HEK293 (cell line): ENCODE data around the gene CA10.

Experiments
- CTCF ChIA-PET: fragments of 350-600 bp; formaldehyde crosslinking; extraction: SDS; loops from one replicate; lab custom pipeline; 2021; ENCODE audit warnings: antibody characterized with exemption; lab: Yijun Ruan, JAX
- POLR2A ChIA-PET: fragments of 300-600 bp; formaldehyde crosslinking; extraction: SDS; loops from one replicate; lab custom pipeline; 2020; ENCODE audit warnings: antibody characterized with exemption, inconsistent platforms; lab: Yijun Ruan, JAX
- H3K27ac ChIP-seq: fragments of 200-500 bp; sonication (Bioruptor generic); 2 replicates; pipeline ENCODE4 v1.5.1; 2014; ENCODE audit warnings: low read depth, low read length, control low read depth, inconsistent platforms; ENCODE audit errors: extremely low read depth
- H3K36me3 ChIP-seq, 2 experiments: fragments of 200-500 bp in 1 of 2; sonication (Bioruptor generic) in 1 of 2; 1 replicate in 1 of 2; 2 replicates in 1 of 2; pipeline ENCODE4 v1.5.1; 2014 to 2017; ENCODE audit warnings: inconsistent platforms in 2 of 2, low read length in 2 of 2; ENCODE audit not compliant: control insufficient read depth in 2 of 2, insufficient read depth in 1 of 2
- H3K4me1 ChIP-seq: fragments of 200-500 bp; sonication (Bioruptor generic); 2 replicates; pipeline ENCODE4 v1.5.1; 2014; ENCODE audit warnings: mild to moderate bottlenecking, low read length, inconsistent platforms; ENCODE audit not compliant: control insufficient read depth, insufficient read depth
- H3K4me3 ChIP-seq: 2 replicates; pipeline ENCODE4 v1.5.1; 2011; ENCODE audit warnings: low read depth, mild to moderate bottlenecking, control low read depth, low read length, moderate library complexity
- H3K9me3 ChIP-seq: fragments of 200-500 bp; sonication (Bioruptor generic); 2 replicates; pipeline ENCODE4 v1.5.1; 2014; ENCODE audit warnings: low read depth, low read length, inconsistent platforms; ENCODE audit not compliant: control insufficient read depth, insufficient read depth
- GLIS1 ChIP-seq: fragments of 450-650 bp; formaldehyde crosslinking; IDR thresholded peaks from 2 replicates; pipeline ENCODE4 v1.5.1; 2016; ENCODE audit warnings: missing biosample characterization, missing genetic modification characterization
- OVOL3 ChIP-seq: fragments of 450-650 bp; formaldehyde crosslinking; IDR thresholded peaks from 2 replicates; pipeline ENCODE4 v1.5.1; 2016; ENCODE audit warnings: missing biosample characterization, missing genetic modification characterization
- ZBTB17 ChIP-seq: fragments of 450-650 bp; formaldehyde crosslinking; IDR thresholded peaks from 2 replicates; pipeline ENCODE4 v1.5.1; 2016; ENCODE audit warnings: missing biosample characterization, missing genetic modification characterization
- ZNF146 ChIP-seq: fragments of 450-650 bp; formaldehyde crosslinking; IDR thresholded peaks from 2 replicates; pipeline ENCODE4 v1.5.1; 2016; ENCODE audit warnings: missing biosample characterization, missing genetic modification characterization
- ZNF174 ChIP-seq: fragments of 450-650 bp; formaldehyde crosslinking; IDR thresholded peaks from 2 replicates; pipeline ENCODE4 v1.5.0; 2017; ENCODE audit warnings: missing biosample characterization, mild to moderate bottlenecking, missing genetic modification characterization
- ZNF19 ChIP-seq: fragments of 450-650 bp; formaldehyde crosslinking; IDR thresholded peaks from 2 replicates; pipeline ENCODE4; 2016; ENCODE audit warnings: missing biosample characterization, missing genetic modification characterization, low read depth
- ZNF341 ChIP-seq: fragments of 450-650 bp; formaldehyde crosslinking; IDR thresholded peaks from 2 replicates; pipeline ENCODE4; 2016; ENCODE audit warnings: low read depth, missing biosample characterization, missing genetic modification characterization
- ZNF426 ChIP-seq: fragments of 450-650 bp; formaldehyde crosslinking; IDR thresholded peaks from 2 replicates; pipeline ENCODE4 v1.5.1; 2017; ENCODE audit warnings: missing biosample characterization, missing genetic modification characterization, mild to moderate bottlenecking, inconsistent platforms, moderate library complexity
- ZNF433 ChIP-seq: fragments of 450-650 bp; formaldehyde crosslinking; IDR thresholded peaks from 2 replicates; pipeline ENCODE4 v1.5.1; 2016; ENCODE audit warnings: missing biosample characterization, missing genetic modification characterization, low read depth
- ZNF473 ChIP-seq: fragments of 450-650 bp; formaldehyde crosslinking; IDR thresholded peaks from 2 replicates; pipeline ENCODE4 v1.5.1; 2017; ENCODE audit warnings: missing biosample characterization, missing genetic modification characterization
- ZNF549 ChIP-seq: fragments of 450-650 bp; IDR thresholded peaks from 2 replicates; pipeline ENCODE4 v1.5.1; 2018; ENCODE audit warnings: missing biosample characterization, missing genetic modification characterization, mild to moderate bottlenecking, inconsistent platforms, moderate library complexity
- ZNF555 ChIP-seq: fragments of 450-650 bp; formaldehyde crosslinking; conservative IDR thresholded peaks from 2 replicates; pipeline ENCODE4 v1.5.1; 2017; ENCODE audit warnings: missing biosample characterization, mild to moderate bottlenecking, missing genetic modification characterization, inconsistent platforms
- ZNF561 ChIP-seq: fragments of 450-650 bp; IDR thresholded peaks from 2 replicates; pipeline ENCODE4 v1.5.1; 2018; ENCODE audit warnings: missing biosample characterization, missing genetic modification characterization, borderline replicate concordance
- ZNF585B ChIP-seq: fragments of 450-650 bp; formaldehyde crosslinking; IDR thresholded peaks from 2 replicates; pipeline ENCODE4 v1.5.1; 2016; ENCODE audit warnings: missing biosample characterization, missing genetic modification characterization
- ZNF596 ChIP-seq: fragments of 450-650 bp; IDR thresholded peaks from 2 replicates; pipeline ENCODE4 v1.5.0; 2018; ENCODE audit warnings: missing biosample characterization, mild to moderate bottlenecking, missing genetic modification characterization, moderate library complexity
- TF ChIP-seq, protein P1 (sequence below): fragments of 450-650 bp; formaldehyde crosslinking; IDR thresholded peaks from 2 replicates; pipeline ENCODE4 v1.5.1; 2016; ENCODE audit warnings: missing biosample characterization, missing genetic modification characterization
- TF ChIP-seq, protein P2 (sequence below): fragments of 450-650 bp; formaldehyde crosslinking; IDR thresholded peaks from 2 replicates; pipeline ENCODE4 v1.5.0; 2017; ENCODE audit warnings: missing biosample characterization, missing genetic modification characterization, borderline replicate concordance
- TF ChIP-seq, protein P3 (sequence below): fragments of 450-650 bp; formaldehyde crosslinking; IDR thresholded peaks from 2 replicates; pipeline ENCODE4 v1.5.1; 2016; ENCODE audit warnings: missing biosample characterization, missing genetic modification characterization
- TF ChIP-seq, protein P4 (sequence below): sonication (generic); formaldehyde crosslinking; IDR thresholded peaks from 2 replicates; pipeline ENCODE4 v1.8.1; 2022; ENCODE audit warnings: mild to moderate bottlenecking, moderate library complexity, missing genetic modification reagents
- TF ChIP-seq, protein P5 (sequence below): fragments of 450-650 bp; formaldehyde crosslinking; IDR thresholded peaks from 2 replicates; pipeline ENCODE4 v1.5.1; 2016; ENCODE audit warnings: missing biosample characterization, missing genetic modification characterization
- TF ChIP-seq, protein P6 (sequence below): fragments of 450-650 bp; formaldehyde crosslinking; IDR thresholded peaks from 2 replicates; pipeline ENCODE4 v1.5.1; 2016; ENCODE audit warnings: missing biosample characterization, missing genetic modification characterization

Gene CA10

DNA sequence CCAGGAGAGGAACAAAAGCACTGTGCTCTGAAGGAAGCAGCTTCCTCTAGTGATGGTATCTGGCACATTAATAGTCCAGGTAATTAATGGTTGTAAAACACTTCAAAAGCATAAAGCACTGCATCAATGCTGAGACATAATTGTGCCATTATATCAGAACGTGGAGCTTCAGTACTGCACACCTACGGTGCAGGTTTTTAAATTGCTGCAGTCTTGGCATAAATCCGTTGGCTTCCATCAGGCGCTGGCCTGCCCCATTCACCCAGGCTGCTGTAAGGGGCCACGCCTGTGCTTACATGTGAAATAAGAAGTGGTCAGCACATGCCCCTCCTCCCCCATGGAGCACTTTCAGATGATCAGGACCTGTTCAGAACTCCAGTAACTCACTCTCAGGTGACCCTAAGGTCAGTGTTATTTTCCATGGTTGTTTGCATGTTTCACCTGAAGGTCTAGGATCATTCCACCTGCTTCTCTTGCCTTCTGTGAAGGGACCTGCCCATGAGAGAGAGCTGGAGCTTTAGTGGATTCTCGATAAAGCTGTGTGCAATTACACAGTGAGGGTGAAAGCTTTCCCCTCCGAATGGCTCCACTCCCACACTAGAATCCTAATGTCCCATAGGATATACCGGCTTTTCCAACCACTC lies 345.3 kb downstream of the CA10 start:
- Histone ChIP-seq H3K4me3 (no peak overlapping the region), H3K4me1 (no peaks in the 10 kb centered on the region), H3K36me3 (no peaks in the 10 kb centered on the region), H3K27ac (no peak overlapping the region), H3K9me3 (no peaks in the 10 kb centered on the region)
- TF ChIP-seq, protein P1, sequence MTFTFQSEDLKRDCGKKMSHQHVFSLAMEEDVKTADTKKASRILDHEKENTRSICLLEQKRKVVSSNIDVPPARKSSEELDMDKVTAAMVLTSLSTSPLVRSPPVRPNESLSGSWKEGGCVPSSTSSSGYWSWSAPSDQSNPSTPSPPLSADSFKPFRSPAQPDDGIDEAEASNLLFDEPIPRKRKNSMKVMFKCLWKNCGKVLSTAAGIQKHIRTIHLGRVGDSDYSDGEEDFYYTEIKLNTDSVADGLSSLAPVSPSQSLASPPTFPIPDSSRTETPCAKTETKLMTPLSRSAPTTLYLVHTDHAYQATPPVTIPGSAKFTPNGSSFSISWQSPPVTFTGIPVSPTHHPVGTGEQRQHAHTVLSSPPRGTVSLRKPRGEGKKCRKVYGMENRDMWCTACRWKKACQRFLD = no peak
- TF ChIP-seq ZNF433 (tag by site-specific recombination) (no peak), ZNF549 (no peak), ZNF585B (tag by site-specific recombination) (no peak)
- ChIA-PET POLR2A (no interaction called here), CTCF (interaction anchor here (0.6 kb wide), 1 partner anchor 12 kb away, joined by 4 read pairs; no protein-coding TSS in a partner anchor)

DNA sequence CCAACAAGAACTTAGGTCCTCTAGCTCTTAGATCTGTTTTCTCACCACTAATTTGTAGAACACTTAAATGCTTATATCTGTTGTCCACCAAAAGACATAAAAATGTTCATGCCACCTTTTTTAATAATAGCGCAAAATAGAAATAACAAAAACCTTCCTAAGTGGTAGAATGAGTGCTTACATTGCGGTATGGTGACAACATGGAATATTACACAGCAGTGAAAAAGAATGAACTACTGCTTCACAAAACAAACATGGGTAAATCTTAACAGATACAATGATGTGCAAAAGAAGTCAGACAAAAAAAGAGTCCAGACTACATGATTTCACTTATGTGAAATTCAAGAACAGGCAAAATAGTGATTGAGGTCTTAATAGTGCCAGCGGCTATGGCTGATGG lies 351.1 kb downstream of the CA10 start:
- Histone ChIP-seq H3K27ac (no peak overlapping the region), H3K4me3 (no peak overlapping the region), H3K4me1 (peaks cover 10% of the 10 kb centered on the region), H3K36me3 (no peaks in the 10 kb centered on the region), H3K9me3 (no peaks in the 10 kb centered on the region)
- POLR2A ChIA-PET = no interaction called here
- TF ChIP-seq ZNF596 (no peak), GLIS1 (tag by site-specific recombination) (no peak), ZNF146 (peak; percentile 60), ZBTB17 (no peak), ZNF473 (tag by site-specific recombination) (no peak)
- TF ChIP-seq, protein P2, sequence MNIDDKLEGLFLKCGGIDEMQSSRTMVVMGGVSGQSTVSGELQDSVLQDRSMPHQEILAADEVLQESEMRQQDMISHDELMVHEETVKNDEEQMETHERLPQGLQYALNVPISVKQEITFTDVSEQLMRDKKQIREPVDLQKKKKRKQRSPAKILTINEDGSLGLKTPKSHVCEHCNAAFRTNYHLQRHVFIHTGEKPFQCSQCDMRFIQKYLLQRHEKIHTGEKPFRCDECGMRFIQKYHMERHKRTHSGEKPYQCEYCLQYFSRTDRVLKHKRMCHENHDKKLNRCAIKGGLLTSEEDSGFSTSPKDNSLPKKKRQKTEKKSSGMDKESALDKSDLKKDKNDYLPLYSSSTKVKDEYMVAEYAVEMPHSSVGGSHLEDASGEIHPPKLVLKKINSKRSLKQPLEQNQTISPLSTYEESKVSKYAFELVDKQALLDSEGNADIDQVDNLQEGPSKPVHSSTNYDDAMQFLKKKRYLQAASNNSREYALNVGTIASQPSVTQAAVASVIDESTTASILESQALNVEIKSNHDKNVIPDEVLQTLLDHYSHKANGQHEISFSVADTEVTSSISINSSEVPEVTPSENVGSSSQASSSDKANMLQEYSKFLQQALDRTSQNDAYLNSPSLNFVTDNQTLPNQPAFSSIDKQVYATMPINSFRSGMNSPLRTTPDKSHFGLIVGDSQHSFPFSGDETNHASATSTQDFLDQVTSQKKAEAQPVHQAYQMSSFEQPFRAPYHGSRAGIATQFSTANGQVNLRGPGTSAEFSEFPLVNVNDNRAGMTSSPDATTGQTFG (tag by site-specific recombination) = no peak
- TF ChIP-seq, all 188 proteins: peak for 1
- CTCF ChIA-PET = no interaction called here

DNA sequence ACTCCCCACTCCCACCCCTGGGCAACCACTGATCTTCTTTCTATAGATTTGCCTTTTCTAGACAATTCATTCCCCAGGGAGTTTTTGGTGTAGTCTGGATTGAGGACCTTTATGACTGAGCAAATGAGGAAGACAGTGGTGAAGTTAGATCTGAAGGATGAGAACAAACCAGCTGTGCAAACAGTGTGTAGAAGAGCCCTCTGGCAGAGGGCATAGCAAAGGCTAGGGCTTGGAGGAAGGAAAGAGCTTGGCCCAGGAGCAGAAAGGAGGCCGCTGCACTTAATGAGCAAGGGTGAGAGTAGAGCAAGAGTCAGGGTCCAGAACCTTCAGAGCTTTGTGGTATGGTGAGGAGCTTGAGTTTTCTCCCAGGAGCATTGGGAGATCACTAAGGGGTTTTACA lies 352.7 kb downstream of the CA10 start:
- H3K4me1 ChIP-seq = peaks cover 10% of the 10 kb centered on the region
- H3K9me3 ChIP-seq = no peaks in the 10 kb centered on the region
- POLR2A ChIA-PET = no interaction called here
- CTCF ChIA-PET = no interaction called here
- no peak overlapping the region for H3K27ac ChIP-seq
- no peaks in the 10 kb centered on the region for H3K36me3 ChIP-seq
- H3K4me3 ChIP-seq = no peak overlapping the region
- TF ChIP-seq, protein P3, sequence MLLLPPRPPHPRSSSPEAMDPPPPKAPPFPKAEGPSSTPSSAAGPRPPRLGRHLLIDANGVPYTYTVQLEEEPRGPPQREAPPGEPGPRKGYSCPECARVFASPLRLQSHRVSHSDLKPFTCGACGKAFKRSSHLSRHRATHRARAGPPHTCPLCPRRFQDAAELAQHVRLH (tag by site-specific recombination) = no peak
- TF ChIP-seq, protein P4, sequence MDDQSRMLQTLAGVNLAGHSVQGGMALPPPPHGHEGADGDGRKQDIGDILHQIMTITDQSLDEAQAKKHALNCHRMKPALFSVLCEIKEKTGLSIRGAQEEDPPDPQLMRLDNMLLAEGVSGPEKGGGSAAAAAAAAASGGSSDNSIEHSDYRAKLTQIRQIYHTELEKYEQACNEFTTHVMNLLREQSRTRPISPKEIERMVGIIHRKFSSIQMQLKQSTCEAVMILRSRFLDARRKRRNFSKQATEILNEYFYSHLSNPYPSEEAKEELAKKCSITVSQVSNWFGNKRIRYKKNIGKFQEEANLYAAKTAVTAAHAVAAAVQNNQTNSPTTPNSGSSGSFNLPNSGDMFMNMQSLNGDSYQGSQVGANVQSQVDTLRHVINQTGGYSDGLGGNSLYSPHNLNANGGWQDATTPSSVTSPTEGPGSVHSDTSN (CRISPR knock-in tag) = no peak
- TF ChIP-seq, protein P5, sequence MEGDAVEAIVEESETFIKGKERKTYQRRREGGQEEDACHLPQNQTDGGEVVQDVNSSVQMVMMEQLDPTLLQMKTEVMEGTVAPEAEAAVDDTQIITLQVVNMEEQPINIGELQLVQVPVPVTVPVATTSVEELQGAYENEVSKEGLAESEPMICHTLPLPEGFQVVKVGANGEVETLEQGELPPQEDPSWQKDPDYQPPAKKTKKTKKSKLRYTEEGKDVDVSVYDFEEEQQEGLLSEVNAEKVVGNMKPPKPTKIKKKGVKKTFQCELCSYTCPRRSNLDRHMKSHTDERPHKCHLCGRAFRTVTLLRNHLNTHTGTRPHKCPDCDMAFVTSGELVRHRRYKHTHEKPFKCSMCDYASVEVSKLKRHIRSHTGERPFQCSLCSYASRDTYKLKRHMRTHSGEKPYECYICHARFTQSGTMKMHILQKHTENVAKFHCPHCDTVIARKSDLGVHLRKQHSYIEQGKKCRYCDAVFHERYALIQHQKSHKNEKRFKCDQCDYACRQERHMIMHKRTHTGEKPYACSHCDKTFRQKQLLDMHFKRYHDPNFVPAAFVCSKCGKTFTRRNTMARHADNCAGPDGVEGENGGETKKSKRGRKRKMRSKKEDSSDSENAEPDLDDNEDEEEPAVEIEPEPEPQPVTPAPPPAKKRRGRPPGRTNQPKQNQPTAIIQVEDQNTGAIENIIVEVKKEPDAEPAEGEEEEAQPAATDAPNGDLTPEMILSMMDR (tag by site-specific recombination) = no peak
- no peak for TF ChIP-seq ZNF341 (tag by site-specific recombination)
- no peak for TF ChIP-seq ZNF426 (tag by site-specific recombination)
- no peak for TF ChIP-seq ZNF19
- TF ChIP-seq ZNF555 (tag by site-specific recombination) = no peak
- TF ChIP-seq OVOL3 = no peak
- TF ChIP-seq, protein P6, sequence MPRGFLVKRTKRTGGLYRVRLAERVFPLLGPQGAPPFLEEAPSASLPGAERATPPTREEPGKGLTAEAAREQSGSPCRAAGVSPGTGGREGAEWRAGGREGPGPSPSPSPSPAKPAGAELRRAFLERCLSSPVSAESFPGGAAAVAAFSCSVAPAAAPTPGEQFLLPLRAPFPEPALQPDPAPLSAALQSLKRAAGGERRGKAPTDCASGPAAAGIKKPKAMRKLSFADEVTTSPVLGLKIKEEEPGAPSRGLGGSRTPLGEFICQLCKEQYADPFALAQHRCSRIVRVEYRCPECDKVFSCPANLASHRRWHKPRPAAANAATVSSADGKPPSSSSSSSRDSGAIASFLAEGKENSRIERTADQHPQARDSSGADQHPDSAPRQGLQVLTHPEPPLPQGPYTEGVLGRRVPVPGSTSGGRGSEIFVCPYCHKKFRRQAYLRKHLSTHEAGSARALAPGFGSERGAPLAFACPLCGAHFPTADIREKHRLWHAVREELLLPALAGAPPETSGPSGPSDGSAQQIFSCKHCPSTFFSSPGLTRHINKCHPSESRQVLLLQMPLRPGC (tag by site-specific recombination) = no peak
- no peak for TF ChIP-seq ZNF174 (tag by site-specific recombination)
- no peak for TF ChIP-seq ZNF561 (tag by site-specific recombination)
